A549 (cell line): Measurements from ENCODE around the gene HP.

Source experiments
- CTCF ChIP-seq: fragments of >200 bp; sonication (Bioruptor Twin); formaldehyde crosslinking; IDR thresholded peaks from 3 replicates; pipeline ENCODE4 v1.5.1; 2016
- MAX ChIP-seq: IDR thresholded peaks from 2 replicates; pipeline ENCODE4 v1.6.1; 2012
- PBX3 ChIP-seq: IDR thresholded peaks from 2 replicates; pipeline ENCODE4 v1.6.1; 2012
- RCOR1 ChIP-seq: fragments of 150-350 bp; IDR thresholded peaks from 2 replicates; pipeline ENCODE4 v1.6.1; 2014; ENCODE audit warnings: antibody characterized with exemption, low read length, low read depth
- SMC3 ChIP-seq: fragments of >200 bp; sonication (Bioruptor Twin); formaldehyde crosslinking; IDR thresholded peaks from 3 replicates; pipeline ENCODE4 v1.6.1; 2018; ENCODE audit warnings: inconsistent platforms

DNA sequence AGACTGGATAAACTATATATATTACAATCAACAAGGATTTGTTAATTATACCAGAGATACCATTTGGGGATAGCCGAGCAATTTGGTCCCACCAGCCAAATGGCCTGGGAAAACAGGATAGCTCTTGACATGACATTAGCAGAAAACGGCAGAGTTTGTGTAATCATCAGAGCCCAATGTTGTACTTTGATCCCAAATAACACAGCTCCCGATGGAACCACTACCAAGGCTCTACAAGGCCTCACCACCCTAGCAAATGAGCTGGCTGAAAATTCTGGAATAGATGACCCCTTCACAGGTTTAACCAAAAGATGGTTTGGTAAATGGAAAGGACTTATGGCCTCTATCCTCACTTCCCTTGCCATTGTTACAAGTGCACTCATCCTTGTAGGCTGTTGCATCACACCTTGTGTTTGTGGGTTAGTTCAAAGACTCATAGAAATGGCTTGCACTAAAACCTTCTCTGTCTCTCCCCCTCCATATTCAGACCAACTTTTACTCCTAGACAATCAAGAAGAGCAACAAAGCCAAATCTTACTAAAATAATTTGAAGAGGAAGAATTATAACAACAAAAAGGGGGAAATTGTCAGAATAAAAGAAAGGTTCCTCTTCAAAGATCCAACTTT lies 29.6 kb downstream of the HP start:
- TF ChIP-seq CTCF: no peak
- no peak for TF ChIP-seq MAX
- no peak for TF ChIP-seq RCOR1
- TF ChIP-seq SMC3: no peak
- no peak for TF ChIP-seq PBX3
